GM19239 (cell line): Measurements from ENCODE around the gene VWF.
A peak's percentile ranks its signal among the peaks of the same experiment; 100 is the strongest.
"Not testable (repeated sequence)": the region's sequence is repeated elsewhere in the genome, so short reads cannot be mapped to it uniquely, and the experiment has no call there.

Experiments used
- DNase-seq: peaks from one replicate; pipeline ENCODE4 v3.0.0; 2011; ENCODE audit warnings: low spot score; ENCODE audit not compliant: insufficient read length
- FAIRE-seq: peaks from 2 replicates; lab custom pipeline; 2011; peaks lifted over from hg19 to GRCh38; lab: Jason Lieb, UNC

The VWF gene

GRCh38 chr12:6124411-6125309, at the start of gene VWF:
VWF (minus strand) TSS chr12:6124670; CDS start chr12:6123196, 1,474 bp downstream.
- no peak for DNase-seq
- FAIRE-seq = no peak

- FAIRE-seq (no peak), DNase-seq (no peak)
Observed at GRCh38 chr12:6172862-6173261, 48.4 kb upstream of the VWF start.

GRCh38 chr12:6172086-6172485, 47.6 kb upstream of the VWF start:
- DNase-seq (no peak), FAIRE-seq (no peak)

- no peak for DNase-seq
- FAIRE-seq = no peak
Observed at GRCh38 chr12:6171409-6172015, 47.0 kb upstream of the VWF start.

- peak; percentile 65 for FAIRE-seq
- DNase-seq = peak; percentile 33
Observed at GRCh38 chr12:6167327-6168280, 43.1 kb upstream of the VWF start.

- FAIRE-seq (no peak), DNase-seq (no peak)
Observed at GRCh38 chr12:6166808-6167207, 42.3 kb upstream of the VWF start.

- FAIRE-seq (no peak), DNase-seq (no peak)
Observed at GRCh38 chr12:6165395-6165794, 40.9 kb upstream of the VWF start.

GRCh38 chr12:6163416-6164060, 39.1 kb upstream of the VWF start:
- DNase-seq (no peak), FAIRE-seq (no peak)

- DNase-seq (no peak), FAIRE-seq (no peak)
Observed at GRCh38 chr12:6161124-6161882, 36.8 kb upstream of the VWF start.

- FAIRE-seq, DNase-seq: not testable (repeated sequence)
Observed at GRCh38 chr12:6160049-6160649, 35.7 kb upstream of the VWF start.

- not testable (repeated sequence) for FAIRE-seq
Observed at GRCh38 chr12:6159166-6160011, 34.9 kb upstream of the VWF start.

GRCh38 chr12:6158749-6159148, 34.3 kb upstream of the VWF start:
- DNase-seq = no peak
- FAIRE-seq = no peak

More at GRCh38 chr12:6159166-6160011, 34.9 kb upstream of the VWF start:
- not testable (repeated sequence) for DNase-seq

GRCh38 chr12:6158255-6158654, 33.8 kb upstream of the VWF start:
- DNase-seq (no peak), FAIRE-seq (no peak)

- DNase-seq = no peak
- no peak for FAIRE-seq
Observed at GRCh38 chr12:6157482-6157881, 33.0 kb upstream of the VWF start.

- FAIRE-seq (no peak), DNase-seq (no peak)
Observed at GRCh38 chr12:6154730-6155459, 30.4 kb upstream of the VWF start.

- DNase-seq, FAIRE-seq: not testable (repeated sequence)
Observed at GRCh38 chr12:6148722-6149121, 24.3 kb upstream of the VWF start.

GRCh38 chr12:6148061-6148460, 23.6 kb upstream of the VWF start:
- DNase-seq = no peak
- no peak for FAIRE-seq
